ENCODE results near the gene RFX4.

- no peak for TF ChIP-seq POLR2AphosphoS5 (IDR thresholded peaks at IDR 0.05)
- no peak for TF ChIP-seq POLR2A (IDR thresholded peaks at IDR 0.05)
Observed at GRCh38 chr12:106672314-106673025, 89.7 kb downstream of the RFX4 start.
